GM18508 (cell line): ENCODE results near the gene LRP11.
"Not testable (repeated sequence)": the region's sequence is repeated elsewhere in the genome, so short reads cannot be mapped to it uniquely, and the experiment has no call there.

Experiments used
- ATAC-seq: cut with Tn5 transposase; IDR thresholded peaks from one replicate; pipeline ENCODE4 v1.9.1; 2021; ENCODE audit warnings: moderate number of reproducible peaks; ENCODE audit not compliant: insufficient read depth, unreplicated experiment

Gene LRP11

DNA sequence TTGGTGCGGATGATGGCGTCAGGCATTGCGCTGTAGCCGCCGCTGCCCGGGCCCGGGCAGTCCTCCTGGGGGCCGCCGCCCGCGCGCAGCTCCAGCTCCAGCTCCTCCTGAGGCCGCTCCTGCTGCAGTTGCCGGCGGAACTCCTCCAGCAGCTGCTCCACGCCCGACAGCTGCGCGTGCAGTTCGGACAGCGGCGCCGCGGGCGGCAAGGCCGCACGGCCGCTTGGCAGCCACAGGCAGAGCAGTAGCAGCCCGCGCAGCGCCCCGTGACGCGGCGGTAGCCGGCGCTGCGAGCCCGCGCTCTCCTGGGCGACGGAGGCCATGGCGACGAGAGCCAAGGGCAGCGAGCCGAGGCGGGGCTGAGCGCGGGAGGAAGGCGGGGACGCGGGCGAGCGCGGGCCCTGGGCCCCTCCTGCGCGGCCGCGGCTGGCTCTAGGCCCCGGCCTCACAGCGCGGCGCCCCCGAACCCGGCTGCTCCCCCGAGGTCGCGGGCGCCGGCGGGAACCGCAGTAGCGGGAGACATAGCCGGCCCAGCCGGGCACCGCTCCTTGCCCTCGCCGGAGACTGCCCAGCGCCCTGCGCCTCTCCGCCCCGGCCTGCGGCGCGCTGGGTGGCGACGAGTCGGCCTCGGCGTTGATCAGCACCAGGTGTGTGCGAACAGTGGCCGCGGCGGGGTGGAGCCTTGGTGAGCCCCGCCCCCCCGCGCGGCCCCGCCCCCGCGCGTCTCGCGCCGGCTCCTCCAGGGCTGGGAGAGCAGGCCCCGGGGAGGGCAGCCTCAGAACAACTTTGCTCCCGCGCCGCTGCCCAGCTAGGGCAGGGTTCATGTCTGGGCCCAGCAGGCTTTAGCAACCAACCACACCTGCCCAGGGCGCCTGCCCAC is at the start of gene LRP11:
Gene LRP11, minus strand, starts transcription at position 662 of the 880 bp plus-strand sequence. Its CDS starts 339 bp downstream, at position 323.
- no peak for ATAC-seq

GRCh38 chr6:149913540-149914240 is 49.5 kb upstream of the LRP11 start:
- no peak for ATAC-seq

DNA sequence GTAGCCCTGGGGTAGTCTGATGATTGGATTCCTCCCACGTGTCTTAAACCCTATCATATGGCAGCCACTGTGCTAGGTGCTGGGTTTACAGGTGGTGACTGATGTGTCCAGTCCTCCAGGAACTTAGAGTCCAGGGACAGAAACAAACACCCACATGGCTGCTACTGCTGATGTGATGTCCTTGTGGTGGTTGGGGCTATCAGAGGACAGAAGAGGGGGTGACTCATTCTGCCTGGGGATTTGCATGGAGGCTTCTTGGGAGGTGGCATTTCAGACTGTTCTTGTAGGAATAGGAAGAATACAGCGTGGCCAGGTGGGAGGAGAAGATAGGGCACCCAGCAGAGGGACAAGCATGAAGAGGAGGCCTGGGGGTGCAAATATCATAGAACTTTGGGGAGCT is 48.9 kb upstream of the LRP11 start:
- ATAC-seq = no peak

- not testable (repeated sequence) for ATAC-seq
These were observed 48.5 kb upstream of the LRP11 start for GRCh38 chr6:149912680-149913079.

GRCh38 chr6:149910721-149911151 is 46.6 kb upstream of the LRP11 start:
- ATAC-seq = no peak

GRCh38 chr6:149909701-149910470 is 45.7 kb upstream of the LRP11 start:
- ATAC-seq = no peak

- not testable (repeated sequence) for ATAC-seq
These were observed 44.3 kb upstream of the LRP11 start for GRCh38 chr6:149908480-149908879.

GRCh38 chr6:149907317-149907716 is 43.2 kb upstream of the LRP11 start:
- no peak for ATAC-seq

GRCh38 chr6:149906405-149906804 is 42.2 kb upstream of the LRP11 start:
- no peak for ATAC-seq

DNA sequence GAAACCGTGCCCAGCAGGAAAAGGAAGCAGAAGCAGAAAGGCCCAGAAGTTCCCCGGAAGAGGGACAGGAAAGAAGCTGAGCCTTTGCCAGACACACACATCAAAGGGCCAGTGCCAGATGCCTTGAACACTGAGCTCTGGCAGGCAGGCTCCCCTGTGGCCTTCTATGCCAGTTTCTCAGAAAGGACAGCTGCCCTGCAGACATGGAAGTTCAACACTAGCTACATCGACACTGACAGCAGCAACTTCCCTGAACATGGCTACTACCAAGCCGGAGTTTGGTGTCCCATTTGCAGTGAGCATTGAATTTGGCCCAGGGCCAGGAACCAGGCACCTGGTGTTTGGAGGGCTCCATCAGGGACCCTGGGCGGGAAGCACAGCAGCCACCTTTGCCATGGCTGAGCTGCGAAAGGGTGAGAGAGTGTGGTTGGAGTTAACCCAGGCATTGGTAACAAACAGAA is 41.8 kb upstream of the LRP11 start:
- no peak for ATAC-seq

GRCh38 chr6:149905371-149905910 is 41.3 kb upstream of the LRP11 start:
- no peak for ATAC-seq

DNA sequence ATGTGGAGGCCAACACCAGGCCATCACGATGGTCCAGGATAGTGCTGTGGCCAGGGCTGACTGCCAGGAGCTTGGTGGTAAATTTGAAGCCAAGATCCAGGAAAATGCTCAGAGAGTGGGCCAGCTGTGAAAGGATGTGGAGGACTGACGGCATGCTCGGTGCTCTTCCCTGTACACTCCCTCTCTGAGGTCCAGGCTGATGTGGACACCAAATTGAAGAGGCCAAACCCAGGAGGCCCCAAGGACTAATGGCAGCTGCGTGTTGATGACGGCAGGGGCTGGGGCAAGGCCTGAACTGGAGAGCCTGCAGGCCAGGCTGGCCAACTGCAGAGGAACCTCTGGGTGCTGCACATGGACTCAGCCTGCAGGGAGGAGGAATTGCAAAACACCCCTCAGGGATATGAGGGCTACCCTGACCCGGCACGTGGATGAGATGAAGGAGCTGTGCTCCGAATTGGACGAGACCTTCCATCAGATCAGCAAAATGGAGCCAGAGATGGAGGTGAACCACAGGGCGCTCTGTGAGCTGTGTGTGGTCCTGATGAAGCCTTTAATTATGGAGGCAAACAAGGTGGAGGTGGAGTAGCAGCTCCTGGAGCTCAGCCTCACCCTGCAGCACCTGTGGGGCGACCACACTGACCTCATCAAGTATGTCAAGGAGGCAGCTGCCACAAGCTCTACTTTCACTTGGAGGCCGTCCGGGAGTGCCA is 40.7 kb upstream of the LRP11 start:
- no peak for ATAC-seq

- ATAC-seq = no peak
These were observed 39.9 kb upstream of the LRP11 start for GRCh38 chr6:149903938-149904611.

DNA sequence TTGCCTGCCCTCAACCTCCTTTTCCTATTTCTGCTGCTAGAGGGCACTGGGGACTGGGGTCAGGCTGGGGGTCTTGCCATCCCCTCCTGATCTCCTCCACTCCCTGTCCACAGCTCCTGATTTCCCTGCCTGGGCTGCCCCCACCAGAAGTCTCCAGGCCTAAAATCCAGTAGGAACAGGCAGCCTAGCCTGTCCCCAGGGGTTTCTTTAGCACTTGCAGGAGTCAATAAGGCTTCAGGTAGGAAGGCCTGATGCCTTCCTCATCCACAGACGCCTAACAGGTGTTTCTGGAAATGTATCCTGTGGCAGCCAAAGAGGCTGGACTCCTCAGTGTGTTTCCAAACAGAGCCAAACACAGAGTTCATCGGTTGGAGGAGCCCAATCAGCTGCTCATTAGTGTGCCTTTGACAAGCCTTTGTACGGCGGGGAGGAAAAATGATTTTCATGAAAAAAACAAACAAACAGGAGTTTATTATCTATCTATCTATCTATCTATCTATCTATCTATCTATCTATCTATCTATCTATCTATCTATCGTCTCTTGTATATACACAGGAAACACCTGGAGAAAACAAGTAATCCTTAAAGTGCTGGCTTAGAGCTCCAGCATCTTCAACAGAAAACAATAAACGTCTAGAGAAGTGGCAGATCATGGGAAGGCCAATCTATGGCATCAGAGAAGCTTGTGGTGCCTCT is 37.4 kb upstream of the LRP11 start:
- no peak for ATAC-seq

GRCh38 chr6:149900620-149901443 is 36.7 kb upstream of the LRP11 start:
- no peak for ATAC-seq

DNA sequence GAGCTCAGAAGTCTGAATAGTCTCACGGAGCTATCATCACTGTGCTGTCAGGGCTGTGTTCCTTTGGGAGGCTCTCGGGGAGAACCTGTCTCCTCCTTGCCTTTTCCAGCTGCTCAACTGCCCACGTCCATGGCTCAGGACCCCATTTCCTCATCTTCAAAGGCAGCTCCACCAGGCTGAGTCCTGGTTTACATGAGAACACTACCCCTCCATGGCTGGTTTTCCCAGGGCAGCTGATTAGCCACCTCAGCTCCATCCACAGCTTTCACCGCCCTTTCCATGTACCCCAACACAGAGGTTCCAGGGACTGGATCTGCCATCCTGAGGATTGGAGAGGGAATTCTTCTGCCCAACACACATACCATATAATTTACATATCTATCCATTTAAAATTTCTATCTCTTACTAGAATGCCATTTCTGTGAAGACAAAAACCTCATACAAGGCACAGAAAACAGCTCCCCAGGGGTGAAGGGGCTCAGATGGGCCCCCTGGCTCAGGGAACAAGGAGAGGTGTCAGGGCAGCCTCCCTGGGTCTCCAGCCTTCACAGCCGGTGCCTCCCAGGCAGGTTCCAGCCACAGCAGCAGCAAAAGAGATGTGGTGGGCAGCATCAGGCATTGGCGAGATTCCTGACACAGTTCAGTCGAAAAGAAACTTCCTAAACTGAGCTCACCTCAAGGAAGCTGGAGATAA is 35.9 kb upstream of the LRP11 start:
- no peak for ATAC-seq

DNA sequence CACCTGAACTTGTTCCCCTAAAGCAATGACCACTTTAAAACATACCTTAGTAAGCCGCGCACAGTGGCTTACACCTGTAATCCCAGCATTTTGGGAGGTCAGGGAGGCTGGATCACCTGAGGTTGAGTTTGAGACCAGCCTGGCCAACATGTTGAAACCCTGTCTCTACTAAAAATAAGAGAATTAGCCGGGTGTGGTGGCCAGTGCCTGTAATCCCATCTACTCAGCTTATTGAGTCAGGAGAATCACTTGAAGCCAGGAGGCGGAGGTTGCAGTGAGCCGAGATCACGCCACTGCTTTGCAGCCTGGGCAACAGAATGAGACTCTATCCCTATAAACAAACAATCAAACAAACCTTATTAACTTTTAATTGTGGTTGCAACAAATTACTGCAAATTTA is 35.3 kb upstream of the LRP11 start:
- ATAC-seq = no peak
